Endometrial microvascular endothelial cells (primary cell): ENCODE data around the gene HNRNPL. TPM values are rescaled to one million over a fixed set of nuclear protein-coding genes. Genes with fewer than 3 reads are reported as not detected.
"Not testable (repeated sequence)": the region's sequence is repeated elsewhere in the genome, so short reads cannot be mapped to it uniquely, and the experiment has no call there.

ENCODE experiments used
- in situ Hi-C: cut with HindIII; loops from 2 replicates; pipeline ENCODE4 v1.10.0; 2017; ENCODE audit warnings: low sequenced_read_pairs, low pct_unique_long_range_greater_than_20kb; ENCODE audit errors: inconsistent ontology term
- total RNA-seq: library from RNA; depleted of rRNA; stranded (reverse); fragments of >200 nt; gene quantifications from one replicate; pipeline ENCODE4 v1.2.3, GENCODE V29; 2015; ENCODE audit errors: inconsistent ontology term

Gene HNRNPL
- total RNA-seq, 1 donor from 2014 or later = 309 TPM

GRCh38 chr19:38812009-38812840 lies 37.6 kb downstream of the HNRNPL start:
- in situ Hi-C loops = no loop called here

- in situ Hi-C loops = no loop called here
Measured at GRCh38 chr19:38809592-38810252, 40.1 kb downstream of the HNRNPL start.

GRCh38 chr19:38808741-38809140 lies 41.0 kb downstream of the HNRNPL start:
- in situ Hi-C loops = no loop called here

- in situ Hi-C loops = not testable (repeated sequence)
Measured at GRCh38 chr19:38807374-38808098, 42.2 kb downstream of the HNRNPL start.

- in situ Hi-C loops = no loop called here
Measured at GRCh38 chr19:38806371-38806770, 43.4 kb downstream of the HNRNPL start.

GRCh38 chr19:38805180-38805579 lies 44.6 kb downstream of the HNRNPL start:
- in situ Hi-C loops = no loop called here

GRCh38 chr19:38803543-38803942 lies 46.2 kb downstream of the HNRNPL start:
- in situ Hi-C loops = no loop called here

- in situ Hi-C loops = no loop called here
Measured at GRCh38 chr19:38801359-38802095, 48.3 kb downstream of the HNRNPL start.

- in situ Hi-C loops = no loop called here
Measured at GRCh38 chr19:38800577-38801347, 49.0 kb downstream of the HNRNPL start.

GRCh38 chr19:38799104-38799503 lies 50.7 kb downstream of the HNRNPL start:
- in situ Hi-C loops = no loop called here

GRCh38 chr19:38797781-38798180 lies 52.0 kb downstream of the HNRNPL start:
- in situ Hi-C loops = not testable (repeated sequence)

- in situ Hi-C loops = no loop called here
Measured at GRCh38 chr19:38796154-38796553, 53.6 kb downstream of the HNRNPL start.

- in situ Hi-C loops = no loop called here
Measured at GRCh38 chr19:38795549-38795948, 54.2 kb downstream of the HNRNPL start.

GRCh38 chr19:38793671-38794070 lies 56.1 kb downstream of the HNRNPL start:
- in situ Hi-C loops = no loop called here

- in situ Hi-C loops = no loop called here
Measured at GRCh38 chr19:38793177-38793576, 56.6 kb downstream of the HNRNPL start.

- in situ Hi-C loops = no loop called here
Measured at GRCh38 chr19:38792250-38793111, 57.3 kb downstream of the HNRNPL start.

- in situ Hi-C loops = not testable (repeated sequence)
Measured at GRCh38 chr19:38791451-38792064, 58.2 kb downstream of the HNRNPL start.
